Liver (tissue), 9 donors: ENCODE measurements around the gene KLLN. TPM values are rescaled to one million over a fixed set of nuclear protein-coding genes. Genes with fewer than 3 reads are reported as not detected.

ENCODE experiments used
- DNase-seq: peaks from one replicate; pipeline ENCODE4 v3.0.0-alpha.2; 2017; ENCODE audit warnings: low spot score
- H3K27ac ChIP-seq, 2 donors: one replicate each; pipeline ENCODE4 v1.7.0; 2013; ENCODE audit warnings: inconsistent platforms in 2 of 2, low read length in 2 of 2, control low read depth in 1 of 2, low read depth in 1 of 2, mild to moderate bottlenecking in 1 of 2
- H3K27me3 ChIP-seq, 4 donors: one replicate each; pipeline versions ENCODE4 v1.6.1 to v1.7.0; 2013; ENCODE audit warnings: low read length in 3 of 4, inconsistent platforms in 1 of 4, mild to moderate bottlenecking in 1 of 4, moderate library complexity in 1 of 4; ENCODE audit not compliant: control insufficient read depth in 4 of 4, insufficient read depth in 4 of 4
- H3K36me3 ChIP-seq, 4 donors: one replicate each; pipeline versions ENCODE4 v1.6.1 to v1.7.0; 2013; ENCODE audit warnings: low read length in 3 of 4, mild to moderate bottlenecking in 3 of 4, low read depth in 1 of 4, moderate library complexity in 1 of 4; ENCODE audit not compliant: control insufficient read depth in 4 of 4, insufficient read depth in 3 of 4
- H3K4me1 ChIP-seq, 4 donors: one replicate each; pipeline versions ENCODE4 v1.6.1 to v1.7.0; 2013; ENCODE audit warnings: low read length in 3 of 4, mild to moderate bottlenecking in 3 of 4, moderate library complexity in 1 of 4; ENCODE audit not compliant: control insufficient read depth in 4 of 4, insufficient read depth in 4 of 4
- H3K4me3 ChIP-seq, 3 donors: one replicate each; pipeline versions ENCODE4 v1.6.1 to v1.7.0; 2013; ENCODE audit warnings: low read length in 3 of 3, control low read depth in 1 of 3, low read depth in 1 of 3, mild to moderate bottlenecking in 1 of 3
- H3K9ac ChIP-seq, 2 donors: one replicate each; pipeline ENCODE4 v1.7.0; 2013; ENCODE audit warnings: low read length in 2 of 2, mild to moderate bottlenecking in 2 of 2, moderate library complexity in 2 of 2, control low read depth in 1 of 2, low read depth in 1 of 2
- H3K9me3 ChIP-seq, 4 donors: one replicate each; pipeline versions ENCODE4 v1.6.1 to v1.7.0; 2013; ENCODE audit warnings: low read length in 3 of 4; ENCODE audit not compliant: control insufficient read depth in 4 of 4
- ATF3 ChIP-seq: IDR thresholded peaks from 2 replicates; pipeline ENCODE4 v1.6.1; 2016; ENCODE audit warnings: antibody characterized with exemption
- EGR1 ChIP-seq, 2 donors: IDR thresholded peaks; 2 replicates each; pipeline ENCODE4 v1.6.1; 2016 to 2018; ENCODE audit warnings: antibody characterized with exemption in 2 of 2, low read depth in 2 of 2
- FOXA1 ChIP-seq: IDR thresholded peaks from 2 replicates; pipeline ENCODE4 v1.6.1; 2016; ENCODE audit warnings: antibody characterized with exemption
- FOXA2 ChIP-seq: IDR thresholded peaks from 2 replicates; pipeline ENCODE4 v1.6.1; 2016; ENCODE audit warnings: antibody characterized with exemption
- GABPA ChIP-seq, 2 donors: IDR thresholded peaks in 1 of 2; conservative IDR thresholded peaks in 1 of 2; 2 replicates each; pipeline ENCODE4 v1.6.1; 2016; ENCODE audit warnings: antibody characterized with exemption in 2 of 2, mild to moderate bottlenecking in 1 of 2, moderate library complexity in 1 of 2
- HNF4G ChIP-seq: IDR thresholded peaks from 2 replicates; pipeline ENCODE4 v1.6.1; 2016; ENCODE audit warnings: antibody characterized with exemption
- JUND ChIP-seq, 2 donors: IDR thresholded peaks; 2 replicates each; pipeline ENCODE4 v1.6.1; 2016; ENCODE audit warnings: antibody characterized with exemption in 2 of 2
- MAX ChIP-seq: IDR thresholded peaks from 2 replicates; pipeline ENCODE4 v1.6.1; 2016; ENCODE audit warnings: antibody characterized with exemption
- NR2F2 ChIP-seq: IDR thresholded peaks from 2 replicates; pipeline ENCODE4 v1.6.1; 2016; ENCODE audit warnings: antibody characterized with exemption
- RAD21 ChIP-seq, 2 donors: IDR thresholded peaks; 2 replicates each; pipeline ENCODE4 v1.6.1; 2016; ENCODE audit warnings: antibody characterized with exemption in 2 of 2, mild to moderate bottlenecking in 2 of 2
- REST ChIP-seq: IDR thresholded peaks from 2 replicates; pipeline ENCODE4 v1.6.1; 2016; ENCODE audit warnings: antibody characterized with exemption, mild to moderate bottlenecking
- RXRA ChIP-seq, 2 donors: IDR thresholded peaks; 2 replicates each; pipeline ENCODE4 v1.6.1; 2017 to 2018; ENCODE audit warnings: antibody characterized with exemption in 2 of 2, mild to moderate bottlenecking in 1 of 2
- SP1 ChIP-seq: IDR thresholded peaks from 2 replicates; pipeline ENCODE4 v1.6.1; 2018; ENCODE audit warnings: antibody characterized with exemption, mild to moderate bottlenecking
- TAF1 ChIP-seq: conservative IDR thresholded peaks from 2 replicates; pipeline ENCODE4 v1.6.1; 2016; ENCODE audit warnings: antibody characterized with exemption, mild to moderate bottlenecking
- WGBS: extraction: QIAGEN DNeasy Blood & Tissue Kit; methylation state at CpG from one replicate; pipeline ENCODE4 v1.1.7; 2013; 5-methylcytosine and 5-hydroxymethylcytosine counted together
- polyA plus RNA-seq, 2 donors: library from polyadenylated mRNA; stranded (reverse) in 1 of 2; unstranded in 1 of 2; fragments of 200-250 nt in 1 of 2; fragments of >200 nt in 1 of 2; fragmentation: Nextera tagmentation in 1 of 2; extraction: Ambion mirVana in 1 of 2; gene quantifications; one replicate each; pipeline versions ENCODE4 v1.2.1 to v1.2.3, GENCODE V29; 2013 to 2015
- total RNA-seq, 2 donors: library from RNA; depleted of rRNA; stranded (reverse); fragments of >200 nt; gene quantifications; one replicate each; pipeline ENCODE4 v1.2.3, GENCODE V29; 2014
- donor health status: healthy.
- donor health status: healthy.
- donor health status: healthy.
- donor health status: healthy.
- donor health status: healthy.

The KLLN gene
- total and polyA plus RNA-seq, 4 donors: 0.17 to 0.42 (median 0.24) TPM

GRCh38 chr10:87841186-87841585 lies 22.1 kb downstream of the KLLN start:
- Histone ChIP-seq H3K9ac (no peak overlapping the region), H3K27me3 (no peaks in the 10 kb centered on the region), H3K4me3 (no peak overlapping the region), H3K27ac (no peak overlapping the region), H3K9me3 (no peaks in the 10 kb centered on the region), H3K4me1 (no peaks in the 10 kb centered on the region), H3K36me3 (no peaks in the 10 kb centered on the region)
- 98% methylated on average over 3 of the region's 3 CpGs for WGBS
- TF ChIP-seq FOXA2: no peak
- no peak for TF ChIP-seq TAF1
- TF ChIP-seq FOXA1: no peak
- TF ChIP-seq GABPA (IDR thresholded peaks at IDR 0.05 in 1 of 2, conservative IDR thresholded peaks at IDR 0.05 in 1 of 2): no peak
- no peak for TF ChIP-seq JUND (IDR thresholded peaks at IDR 0.05)
- TF ChIP-seq RAD21 (IDR thresholded peaks at IDR 0.05): no peak
- TF ChIP-seq SP1: no peak
- no peak for TF ChIP-seq MAX
- no peak for TF ChIP-seq REST
- TF ChIP-seq NR2F2: no peak
- no peak for TF ChIP-seq HNF4G
- no peak for TF ChIP-seq RXRA (IDR thresholded peaks at IDR 0.05)
- TF ChIP-seq ATF3: no peak
- no peak for DNase-seq

GRCh38 chr10:87838650-87839049 lies 24.7 kb downstream of the KLLN start:
- Histone ChIP-seq H3K9ac (no peak overlapping the region), H3K4me1 (no peaks in the 10 kb centered on the region), H3K4me3 (no peak overlapping the region), H3K27me3 (no peaks in the 10 kb centered on the region), H3K27ac (no peak overlapping the region), H3K36me3 (no peaks in the 10 kb centered on the region), H3K9me3 (no peaks in the 10 kb centered on the region)
- DNase-seq: no peak
- TF ChIP-seq NR2F2 (no peak), JUND (IDR thresholded peaks at IDR 0.05) (no peak), REST (no peak), EGR1 (IDR thresholded peaks at IDR 0.05; ENCODE audit: low read depth in 2 of 2) (no peak), GABPA (IDR thresholded peaks at IDR 0.05 in 1 of 2, conservative IDR thresholded peaks at IDR 0.05 in 1 of 2) (no peak), ATF3 (no peak), FOXA2 (no peak), SP1 (no peak), MAX (no peak), RXRA (IDR thresholded peaks at IDR 0.05) (no peak)
- WGBS: 89% methylated on average over 2 of the region's 2 CpGs
